ENCODE data around the gene SLC39A9.

DNA sequence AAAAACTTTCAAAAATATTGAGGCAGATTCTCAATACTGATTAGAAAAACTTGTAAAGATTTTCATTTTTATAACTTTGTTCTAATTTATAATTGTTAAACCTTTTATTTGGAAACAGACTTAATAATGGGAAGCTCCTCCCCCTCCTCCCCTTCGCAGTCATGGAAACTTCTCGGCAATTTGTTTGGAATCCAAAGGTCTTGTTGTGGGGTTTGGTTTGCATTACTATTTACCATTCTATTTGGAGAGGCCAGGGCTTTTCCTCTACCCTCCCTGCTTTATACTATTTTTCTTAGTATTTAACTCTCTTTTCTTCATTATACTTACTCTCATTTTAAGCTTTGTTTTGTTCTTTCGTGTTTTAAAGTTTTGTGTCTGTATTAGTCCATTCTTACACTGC is 6.0 kb downstream of the SLC39A9 start:
- TF ChIP-seq, protein P1, sequence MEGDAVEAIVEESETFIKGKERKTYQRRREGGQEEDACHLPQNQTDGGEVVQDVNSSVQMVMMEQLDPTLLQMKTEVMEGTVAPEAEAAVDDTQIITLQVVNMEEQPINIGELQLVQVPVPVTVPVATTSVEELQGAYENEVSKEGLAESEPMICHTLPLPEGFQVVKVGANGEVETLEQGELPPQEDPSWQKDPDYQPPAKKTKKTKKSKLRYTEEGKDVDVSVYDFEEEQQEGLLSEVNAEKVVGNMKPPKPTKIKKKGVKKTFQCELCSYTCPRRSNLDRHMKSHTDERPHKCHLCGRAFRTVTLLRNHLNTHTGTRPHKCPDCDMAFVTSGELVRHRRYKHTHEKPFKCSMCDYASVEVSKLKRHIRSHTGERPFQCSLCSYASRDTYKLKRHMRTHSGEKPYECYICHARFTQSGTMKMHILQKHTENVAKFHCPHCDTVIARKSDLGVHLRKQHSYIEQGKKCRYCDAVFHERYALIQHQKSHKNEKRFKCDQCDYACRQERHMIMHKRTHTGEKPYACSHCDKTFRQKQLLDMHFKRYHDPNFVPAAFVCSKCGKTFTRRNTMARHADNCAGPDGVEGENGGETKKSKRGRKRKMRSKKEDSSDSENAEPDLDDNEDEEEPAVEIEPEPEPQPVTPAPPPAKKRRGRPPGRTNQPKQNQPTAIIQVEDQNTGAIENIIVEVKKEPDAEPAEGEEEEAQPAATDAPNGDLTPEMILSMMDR (conservative IDR thresholded peaks at IDR 0.05; ENCODE audit: low read length): no peak
- no peak for TF ChIP-seq EZH2phosphoT487 (IDR thresholded peaks at IDR 0.05; ENCODE audit: borderline replicate concordance, low read depth, low read length)

Measured in OCI-LY7 (cell line).